SK-N-SH (cell line): ENCODE measurements around the gene PTMS.

Source experiments
- CTCF ChIP-seq: fragments of 200-600 bp; sonication (generic); IDR thresholded peaks from 2 replicates; pipeline ENCODE4 v1.6.1; 2017; ENCODE audit warnings: antibody characterized with exemption, mild to moderate bottlenecking, moderate library complexity
- EP300 ChIP-seq, 2 experiments: IDR thresholded peaks; 2 replicates each; pipeline versions ENCODE4 v1.4.0 to v1.6.1; 2012; ENCODE audit warnings: borderline replicate concordance in 1 of 2, low read depth in 1 of 2, low read length in 1 of 2
- JUND ChIP-seq: IDR thresholded peaks from 2 replicates; pipeline ENCODE4 v1.4.0; 2012
- REST ChIP-seq: IDR thresholded peaks from 2 replicates; pipeline ENCODE4 v1.6.1; 2012; ENCODE audit warnings: mild to moderate bottlenecking, low read depth, low read length, moderate library complexity
- TAF1 ChIP-seq: IDR thresholded peaks from 2 replicates; pipeline ENCODE4 v1.6.1; 2012; ENCODE audit warnings: low read depth, mild to moderate bottlenecking, low read length, moderate library complexity, borderline replicate concordance
- TCF12 ChIP-seq: IDR thresholded peaks from 2 replicates; pipeline ENCODE4 v1.4.0; 2012

GRCh38 chr12:6769666-6770065, 3.5 kb downstream of the PTMS start:
- no peak for TF ChIP-seq REST
- no peak for TF ChIP-seq TAF1
- no peak for TF ChIP-seq TCF12
- TF ChIP-seq CTCF = no peak
- TF ChIP-seq JUND = no peak
- no peak for TF ChIP-seq EP300 (IDR thresholded peaks at IDR 0.05; ENCODE audit: borderline replicate concordance in 1 of 2, low read depth in 1 of 2, low read length in 1 of 2)
